Erythroblast (primary cell): Measurements from ENCODE around the gene CTNNA2.

Experiments
- DNase-seq, 2 experiments: peaks; one replicate each; lab custom pipeline; 2025; lab: John Stamatoyannopoulos, UW
- GATA1 ChIP-seq: IDR thresholded peaks from 2 replicates; pipeline ENCODE4 v1.6.1; 2011; ENCODE audit warnings: low read depth, mild to moderate bottlenecking, control low read depth, low read length, moderate library complexity
- POLR2A ChIP-seq: IDR thresholded peaks from 2 replicates; pipeline ENCODE4 v1.6.1; 2011; ENCODE audit warnings: mild to moderate bottlenecking, low read length

CTNNA2 gene

GRCh38 chr2:79700651-79701050 lies 187.8 kb downstream of the CTNNA2 start:
- no peak for DNase-seq
- TF ChIP-seq POLR2A (no peak), GATA1 (no peak)

GRCh38 chr2:79702905-79703304 lies 190.1 kb downstream of the CTNNA2 start:
- DNase-seq, result no peak
- TF ChIP-seq POLR2A, result no peak
- TF ChIP-seq GATA1, result no peak

DNA sequence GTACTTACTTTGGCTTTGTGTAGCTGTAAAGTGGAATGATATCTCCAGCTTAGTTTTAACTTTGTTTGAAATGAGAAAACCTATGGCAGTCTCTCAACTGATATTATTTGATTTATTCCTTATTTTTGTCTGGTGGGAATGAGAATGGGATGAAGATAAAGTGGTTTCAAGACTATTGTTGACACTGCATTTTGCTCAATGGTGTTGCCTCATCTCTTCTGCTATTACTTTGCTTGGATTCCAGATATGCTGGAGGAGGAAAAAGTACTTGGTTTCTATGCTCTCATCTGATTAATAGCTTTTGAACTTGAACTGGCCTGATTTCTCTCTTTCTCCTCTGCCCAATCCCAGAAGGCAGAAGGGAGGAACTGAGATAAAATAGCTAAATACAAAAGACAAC lies 198.2 kb downstream of the CTNNA2 start:
- DNase-seq, result no peak
- TF ChIP-seq POLR2A (no peak), GATA1 (no peak)

DNA sequence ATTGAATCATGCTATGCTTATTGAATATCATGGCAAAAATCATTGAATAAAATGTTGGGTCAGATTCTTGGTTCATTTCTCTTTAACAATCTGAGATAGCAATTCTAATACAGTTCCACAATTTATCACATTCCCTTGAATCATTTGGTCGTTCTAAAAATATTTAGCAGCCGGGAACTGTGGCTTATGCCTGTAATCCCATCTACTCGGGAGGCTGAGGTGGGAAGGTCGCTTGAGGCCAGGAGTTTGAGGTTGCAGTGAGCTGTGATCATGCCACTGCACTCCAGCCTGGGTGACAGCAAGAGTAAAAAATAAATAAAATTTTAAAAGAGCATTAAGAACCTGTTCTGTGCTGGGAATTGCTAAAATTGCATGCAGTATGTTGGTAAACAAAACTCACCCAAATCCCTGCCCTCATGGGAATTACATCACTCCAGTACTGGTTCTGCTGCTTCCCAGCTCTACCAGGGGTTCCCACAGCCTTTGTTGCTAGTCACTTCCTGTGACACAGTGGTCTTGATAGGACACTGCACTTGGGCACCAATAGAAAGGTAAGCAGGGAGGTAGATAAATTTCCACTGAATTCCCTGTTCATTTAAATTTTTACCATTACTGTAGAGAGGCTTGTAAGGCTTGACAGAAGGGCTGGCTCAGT lies 200.4 kb downstream of the CTNNA2 start:
- DNase-seq, result no peak
- TF ChIP-seq GATA1, result no peak
- no peak for TF ChIP-seq POLR2A

- TF ChIP-seq GATA1 (no peak), POLR2A (no peak)
- no peak for DNase-seq
Observed at GRCh38 chr2:79714283-79714682, 201.4 kb downstream of the CTNNA2 start.

DNA sequence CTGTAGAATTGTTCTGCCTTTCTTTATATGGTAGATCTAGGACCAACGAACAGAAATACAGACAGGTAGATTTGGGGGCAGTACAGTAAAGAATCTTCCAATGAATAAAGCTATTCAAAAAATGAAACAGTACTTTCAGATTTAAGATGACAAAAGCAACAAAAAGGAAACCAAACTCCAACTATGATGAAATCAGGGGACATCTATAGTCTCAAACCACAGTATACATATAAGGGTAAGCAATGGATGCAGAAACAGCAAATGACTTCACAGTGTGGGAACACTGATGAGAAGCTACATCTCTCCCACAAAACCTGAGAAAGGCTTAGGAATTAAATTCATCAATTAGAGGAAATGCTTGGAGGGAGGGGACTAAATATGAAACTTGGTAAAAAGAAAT lies 202.5 kb downstream of the CTNNA2 start:
- TF ChIP-seq GATA1 (no peak), POLR2A (no peak)
- no peak for DNase-seq

- no peak for DNase-seq
- no peak for TF ChIP-seq POLR2A
Observed at GRCh38 chr2:79716266-79716665, 203.4 kb downstream of the CTNNA2 start.

GRCh38 chr2:79717364-79718007 lies 204.6 kb downstream of the CTNNA2 start:
- DNase-seq, result no peak
- no peak for TF ChIP-seq GATA1
- TF ChIP-seq POLR2A, result no peak

DNA sequence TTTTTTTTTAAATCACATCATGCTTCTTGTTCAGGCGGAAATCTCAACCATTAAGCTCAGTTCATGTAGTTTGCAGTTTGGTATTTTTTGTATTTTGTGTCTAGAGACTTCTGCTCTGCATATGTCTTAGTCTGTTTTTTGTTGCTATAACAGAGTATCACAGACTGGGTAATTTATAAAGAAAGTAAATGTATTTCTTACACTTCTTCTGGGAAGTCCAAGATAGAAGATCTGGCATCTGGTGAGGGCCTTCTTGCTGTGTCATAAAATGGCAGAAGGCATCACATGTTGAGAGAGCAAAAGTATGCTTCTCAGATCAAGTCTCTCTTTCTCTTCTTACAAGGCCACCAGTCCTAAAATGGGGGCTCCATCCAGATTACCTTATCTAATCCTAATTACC lies 208.2 kb downstream of the CTNNA2 start:
- TF ChIP-seq POLR2A (no peak), GATA1 (no peak)
- no peak for DNase-seq

GRCh38 chr2:79721966-79722365 lies 209.1 kb downstream of the CTNNA2 start:
- no peak for DNase-seq
- TF ChIP-seq GATA1, result no peak
- no peak for TF ChIP-seq POLR2A

GRCh38 chr2:79723830-79724229 lies 211.0 kb downstream of the CTNNA2 start:
- TF ChIP-seq GATA1 (no peak), POLR2A (no peak)
- DNase-seq, result no peak

GRCh38 chr2:79729532-79729931 lies 216.7 kb downstream of the CTNNA2 start:
- no peak for DNase-seq
- TF ChIP-seq GATA1 (no peak), POLR2A (no peak)

DNA sequence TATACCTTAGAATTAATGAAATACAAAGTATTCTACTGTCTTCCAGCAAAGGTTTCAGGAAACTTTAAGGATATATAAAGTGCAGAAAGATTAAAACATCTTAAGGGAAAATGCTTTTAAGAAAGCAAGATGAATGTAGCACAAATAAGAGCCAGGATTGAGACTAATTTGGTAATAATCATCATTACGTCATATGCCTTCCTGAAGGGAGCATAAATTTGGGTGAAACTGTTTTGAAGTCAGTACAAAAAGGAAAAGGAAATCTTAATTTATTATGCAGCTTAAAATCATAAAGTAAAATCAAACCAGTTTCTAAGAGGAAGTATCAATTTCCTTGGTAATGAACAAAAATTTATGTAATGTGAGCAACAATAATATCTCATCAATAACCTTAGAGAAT lies 221.7 kb downstream of the CTNNA2 start:
- TF ChIP-seq GATA1 (no peak), POLR2A (no peak)
- DNase-seq, result no peak

DNA sequence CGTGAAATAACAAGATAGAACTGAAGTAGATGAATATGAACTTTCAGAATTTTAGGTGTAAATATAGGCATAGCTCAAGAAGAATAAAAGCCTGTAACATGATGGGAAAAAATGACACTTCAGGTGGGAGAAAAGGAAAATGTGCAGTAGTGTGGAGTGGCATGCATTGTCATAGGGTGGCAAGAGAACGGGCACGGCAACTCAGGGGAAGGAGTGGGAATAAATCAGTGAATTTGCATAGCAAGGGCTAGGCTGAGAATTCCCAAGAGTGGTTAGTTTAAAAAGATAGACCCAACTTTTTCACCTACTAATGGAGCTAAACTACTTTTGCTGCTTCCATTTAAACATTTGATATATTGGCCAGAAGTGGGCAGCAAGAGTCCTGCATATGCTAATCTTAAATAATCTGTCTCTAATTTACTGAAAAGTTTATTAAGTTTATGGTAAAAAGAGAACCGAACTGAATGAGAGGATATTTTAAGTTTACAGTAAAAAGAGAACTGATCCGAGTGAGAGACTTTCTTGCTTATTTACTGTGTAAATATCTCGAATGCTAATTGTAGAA lies 228.1 kb downstream of the CTNNA2 start:
- TF ChIP-seq POLR2A (no peak), GATA1 (no peak)
- DNase-seq, result no peak
